ENCODE results near the gene ADAM8.

GRCh38 chr10:133318494-133319127, 41.9 kb upstream of the ADAM8 start:
- TF ChIP-seq, protein P1, sequence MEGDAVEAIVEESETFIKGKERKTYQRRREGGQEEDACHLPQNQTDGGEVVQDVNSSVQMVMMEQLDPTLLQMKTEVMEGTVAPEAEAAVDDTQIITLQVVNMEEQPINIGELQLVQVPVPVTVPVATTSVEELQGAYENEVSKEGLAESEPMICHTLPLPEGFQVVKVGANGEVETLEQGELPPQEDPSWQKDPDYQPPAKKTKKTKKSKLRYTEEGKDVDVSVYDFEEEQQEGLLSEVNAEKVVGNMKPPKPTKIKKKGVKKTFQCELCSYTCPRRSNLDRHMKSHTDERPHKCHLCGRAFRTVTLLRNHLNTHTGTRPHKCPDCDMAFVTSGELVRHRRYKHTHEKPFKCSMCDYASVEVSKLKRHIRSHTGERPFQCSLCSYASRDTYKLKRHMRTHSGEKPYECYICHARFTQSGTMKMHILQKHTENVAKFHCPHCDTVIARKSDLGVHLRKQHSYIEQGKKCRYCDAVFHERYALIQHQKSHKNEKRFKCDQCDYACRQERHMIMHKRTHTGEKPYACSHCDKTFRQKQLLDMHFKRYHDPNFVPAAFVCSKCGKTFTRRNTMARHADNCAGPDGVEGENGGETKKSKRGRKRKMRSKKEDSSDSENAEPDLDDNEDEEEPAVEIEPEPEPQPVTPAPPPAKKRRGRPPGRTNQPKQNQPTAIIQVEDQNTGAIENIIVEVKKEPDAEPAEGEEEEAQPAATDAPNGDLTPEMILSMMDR (IDR thresholded peaks at IDR 0.05) = peak; percentile 49 to 87 (median 83)
- no peak for TF ChIP-seq POLR2AphosphoS5 (IDR thresholded peaks at IDR 0.05)
- no peak for TF ChIP-seq POLR2A (IDR thresholded peaks at IDR 0.05)
